Measurements from ENCODE around the gene HSPA9. TPM values are rescaled to one million over a fixed set of nuclear protein-coding genes. Genes with fewer than 3 reads are reported as not detected.

Gene HSPA9
- total and polyA plus RNA-seq, 8 donors, result 68.8 to 427 (median 175) TPM

- Histone ChIP-seq H3K27ac (peak within 1 kb of the TSS; percentile 96 to 99 (median 99)), H3K4me1 (peaks cover 47 to 86% (median 70%) of the 10 kb centered on the region in 4 donors), H3K36me3 (peaks cover 0 to 7% (median 3%) of the 10 kb centered on the region in 4 donors), H3K4me3 (peak within 1 kb of the TSS; percentile 89 to 97 (median 94)), H3K27me3 (no peaks in the 10 kb centered on the region), H3K9me3 (no peaks in the 10 kb centered on the region)
- peak in 2 of 4 donors; percentile 98 to 99 for TF ChIP-seq POLR2A (IDR thresholded peaks at IDR 0.05)
- peak in 1 of 7 experiments; percentile 10 for TF ChIP-seq CTCF (IDR thresholded peaks at IDR 0.05)
- TF ChIP-seq EP300 (IDR thresholded peaks at IDR 0.05), result peak; percentile 39
- peak; percentile 100 for TF ChIP-seq POLR2AphosphoS5 (IDR thresholded peaks at IDR 0.05)
- peak; percentile 100 for DNase-seq
- intact Hi-C loops (cut with DNase I; ENCODE audit: low total_unique reads), result no loop called here
- 0 to 1% (median 0%) methylated on average over 59 to 70 of the region's 70 CpGs for WGBS, 5 donors
These were observed 32.1 kb downstream of the HSPA9 start, which contains the start of gene ETF1 for GRCh38 chr5:138542956-138543729. Gene ETF1, minus strand, starts transcription at chr5:138543236. Its CDS starts 318 bp downstream, at chr5:138542918.

- 0 to 3% (median 1%) methylated on average over 34 to 47 of the region's 47 CpGs for WGBS, 5 donors
- Histone ChIP-seq H3K4me3 (peak overlapping the region; percentile 89 to 97 (median 94)), H3K27ac (peak overlapping the region; percentile 96 to 99 (median 99)), H3K4me1 (peaks cover 47 to 83% (median 70%) of the 10 kb centered on the region in 4 donors), H3K27me3 (no peaks in the 10 kb centered on the region), H3K9me3 (no peaks in the 10 kb centered on the region), H3K36me3 (peaks cover 0 to 8% (median 3%) of the 10 kb centered on the region in 4 donors)
- DNase-seq, result peak; percentile 27 to 53
- intact Hi-C loops (cut with DNase I; ENCODE audit: low total_unique reads), result no loop called here
- TF ChIP-seq EP300 (IDR thresholded peaks at IDR 0.05), result no peak
- no peak for TF ChIP-seq POLR2A (IDR thresholded peaks at IDR 0.05)
- TF ChIP-seq POLR2AphosphoS5 (IDR thresholded peaks at IDR 0.05), result no peak
- no peak for TF ChIP-seq CTCF (IDR thresholded peaks at IDR 0.05)
These were observed 32.8 kb downstream of the HSPA9 start for GRCh38 chr5:138542180-138542955.

- peak overlapping the region in 4 of 5 donors; percentile 96 to 99 (median 99) for H3K27ac ChIP-seq
- peaks cover 47 to 83% (median 69%) of the 10 kb centered on the region in 4 donors for H3K4me1 ChIP-seq
These were observed 33.6 kb downstream of the HSPA9 start for GRCh38 chr5:138541511-138542179.

More at GRCh38 chr5:138541511-138542179, 33.6 kb downstream of the HSPA9 start:
- no peaks in the 10 kb centered on the region for H3K27me3 ChIP-seq
- 4 to 10% (median 9%) methylated on average over 6 of the region's 6 CpGs for WGBS, 5 donors
- TF ChIP-seq CTCF (IDR thresholded peaks at IDR 0.05), result no peak
- no peak for TF ChIP-seq POLR2A (IDR thresholded peaks at IDR 0.05)
- TF ChIP-seq EP300 (IDR thresholded peaks at IDR 0.05), result no peak
- TF ChIP-seq POLR2AphosphoS5 (IDR thresholded peaks at IDR 0.05), result no peak
- H3K9me3 ChIP-seq, result no peaks in the 10 kb centered on the region
- intact Hi-C loops (cut with DNase I; ENCODE audit: low total_unique reads), result no loop called here
- peak overlapping the region; percentile 89 to 97 (median 94) for H3K4me3 ChIP-seq
- DNase-seq, result no peak
- H3K36me3 ChIP-seq, result peaks cover 0 to 9% (median 3%) of the 10 kb centered on the region in 4 donors

Measured in stomach (tissue), 9 donors.